ENCODE measurements around the gene C19orf38.
"Not testable (repeated sequence)": the region's sequence is repeated elsewhere in the genome, so short reads cannot be mapped to it uniquely, and the experiment has no call there.

C19orf38 gene

GRCh38 chr19:10852098-10852800, 4.0 kb downstream of the C19orf38 start:
- DNase-seq, result peak; percentile 20

DNA sequence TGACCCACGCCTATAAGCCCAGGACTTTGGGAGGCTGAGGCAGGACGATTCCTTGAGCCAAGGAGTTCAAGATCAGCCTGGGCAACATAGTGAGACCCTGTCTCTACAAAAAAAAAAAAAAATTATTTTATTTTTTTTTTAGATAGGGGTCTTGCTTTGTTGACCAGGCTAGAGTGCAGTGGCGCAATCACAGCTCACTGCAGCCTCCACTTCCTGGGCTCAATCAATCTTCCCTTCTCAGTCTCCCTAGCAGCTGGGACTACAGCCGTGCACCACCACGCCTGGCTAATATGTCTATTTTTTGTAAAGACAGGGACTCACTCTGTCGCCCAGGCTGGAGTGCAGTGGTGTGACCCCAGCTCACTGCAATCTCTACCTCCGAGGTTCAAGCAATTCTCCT, 4.7 kb downstream of the C19orf38 start:
- no peak for DNase-seq

DNA sequence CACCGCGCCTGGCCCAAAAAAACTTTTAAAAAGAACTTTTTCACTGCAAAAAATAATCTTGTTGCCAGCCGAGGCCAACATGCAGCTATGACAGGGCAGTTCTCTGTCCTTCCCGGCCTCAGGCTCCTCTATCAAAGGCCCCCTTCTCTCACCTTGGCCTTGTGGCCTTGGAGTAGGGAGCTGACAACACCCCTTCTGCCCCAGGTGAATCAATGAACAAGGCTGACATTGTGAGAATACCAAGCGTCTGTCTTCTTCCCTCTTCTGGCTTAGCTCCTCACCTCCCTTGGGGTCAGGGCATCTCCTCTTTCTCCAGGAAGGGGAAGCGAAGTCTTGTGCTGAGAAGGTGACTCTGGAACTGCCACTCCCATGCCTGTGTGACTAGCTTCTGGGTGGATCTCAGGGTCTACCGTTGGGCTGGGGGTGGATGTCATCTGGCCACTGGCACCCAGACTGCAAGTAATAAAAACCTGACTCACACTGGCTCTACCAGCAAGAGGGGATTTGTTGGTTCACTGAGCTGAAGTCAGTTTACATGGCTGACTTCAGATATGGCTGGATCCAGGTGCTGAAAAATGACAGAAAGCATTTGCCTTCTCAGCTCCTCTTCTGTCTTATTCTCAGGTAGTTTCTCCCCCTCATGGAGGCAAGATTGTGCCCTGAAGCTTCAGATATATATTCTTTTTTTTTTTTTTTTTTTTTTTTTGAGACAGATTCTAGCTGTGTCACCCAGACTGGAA, 6.3 kb downstream of the C19orf38 start:
- DNase-seq, result no peak

DNA sequence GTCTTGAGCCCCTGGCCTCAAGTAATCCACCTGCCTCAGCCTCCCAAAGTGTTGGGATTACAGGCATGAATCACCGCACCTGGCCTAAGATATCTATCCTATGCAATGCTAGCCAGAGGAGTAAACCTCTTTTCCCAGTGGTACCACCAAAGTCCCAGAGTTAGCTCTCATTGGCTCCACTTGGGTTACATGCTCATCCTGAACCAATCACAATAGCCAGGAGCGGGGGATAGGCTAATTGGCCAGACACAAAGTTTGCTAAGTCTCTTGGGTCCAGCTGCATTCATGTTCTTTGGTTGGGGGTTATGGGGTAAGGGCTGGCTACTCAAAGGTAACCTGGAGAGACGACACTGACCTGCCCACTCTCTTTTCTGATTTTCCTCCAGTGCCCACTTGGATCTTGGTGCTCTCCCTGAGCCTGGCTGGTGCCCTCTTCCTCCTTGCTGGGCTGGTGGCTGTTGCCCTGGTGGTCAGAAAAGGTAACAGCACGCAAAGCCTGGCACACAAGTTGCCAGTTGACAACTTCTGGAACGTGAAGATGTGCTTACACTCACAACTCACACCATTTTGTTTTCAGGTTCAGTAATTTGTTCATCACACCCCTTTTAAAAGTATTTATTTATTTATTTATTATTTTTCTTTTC, 7.8 kb downstream of the C19orf38 start:
- DNase-seq, result no peak

- not testable (repeated sequence) for DNase-seq
Observed at GRCh38 chr19:10856899-10857298, 8.7 kb downstream of the C19orf38 start.

- DNase-seq, result no peak
Observed at GRCh38 chr19:10858204-10858828, 10.1 kb downstream of the C19orf38 start.

- DNase-seq, result no peak
Observed at GRCh38 chr19:10861103-10861651, 13.0 kb downstream of the C19orf38 start.

- no peak for DNase-seq
Observed at GRCh38 chr19:10862561-10863106, 14.4 kb downstream of the C19orf38 start.

DNA sequence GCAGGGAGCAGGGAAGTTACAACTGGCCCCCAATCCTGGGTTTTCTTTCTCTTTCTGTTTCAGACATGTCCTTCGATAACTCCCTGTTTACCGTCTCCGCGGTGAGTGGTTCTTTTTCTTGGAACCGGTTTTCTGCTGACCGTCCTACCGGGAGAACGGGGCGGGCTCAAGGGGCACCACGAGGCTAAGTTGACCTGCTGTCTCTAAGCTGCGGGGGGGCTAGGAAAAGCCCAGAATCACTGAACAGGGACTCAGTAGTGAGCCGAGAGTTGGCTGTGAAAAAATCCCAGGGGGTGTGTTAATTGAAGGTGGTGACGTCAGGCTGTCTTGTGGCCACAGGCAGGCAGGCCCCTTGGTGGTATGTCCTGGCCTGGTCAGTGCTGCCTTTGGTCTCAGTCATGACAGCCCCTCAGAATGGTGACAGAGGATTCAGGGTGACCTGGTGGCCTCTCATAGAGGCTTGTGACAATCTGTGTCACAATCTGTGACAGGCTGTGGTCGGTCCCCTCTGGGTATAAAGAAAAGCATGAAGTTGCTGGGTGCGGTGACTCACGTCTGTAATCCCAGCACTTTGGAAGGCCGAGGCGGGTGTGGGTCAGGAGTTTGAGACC, 15.0 kb downstream of the C19orf38 start:
- DNase-seq, result peak; percentile 12

- DNase-seq, result peak; percentile 63
Observed at GRCh38 chr19:10864538-10864899, 16.3 kb downstream of the C19orf38 start.

DNA sequence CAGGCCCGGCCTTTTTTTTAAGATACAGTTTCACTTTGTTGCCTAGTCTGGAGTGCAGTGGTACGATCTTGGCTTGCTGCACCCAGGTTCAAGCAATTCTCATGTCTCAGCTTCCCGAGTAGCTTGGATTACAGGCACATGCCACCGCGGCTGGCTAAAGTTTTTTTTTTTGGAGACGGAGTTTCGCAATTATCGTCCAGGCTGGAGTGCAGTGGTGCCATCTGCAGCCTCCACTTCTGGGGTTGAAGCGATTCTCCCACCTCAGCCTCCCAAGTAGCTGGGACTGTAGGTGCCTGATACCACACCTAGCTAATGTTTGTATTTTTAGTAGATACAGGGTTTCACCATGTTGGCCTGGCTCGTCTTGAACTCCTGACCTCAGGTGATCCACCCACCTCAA, 18.3 kb downstream of the C19orf38 start:
- DNase-seq, result no peak

DNA sequence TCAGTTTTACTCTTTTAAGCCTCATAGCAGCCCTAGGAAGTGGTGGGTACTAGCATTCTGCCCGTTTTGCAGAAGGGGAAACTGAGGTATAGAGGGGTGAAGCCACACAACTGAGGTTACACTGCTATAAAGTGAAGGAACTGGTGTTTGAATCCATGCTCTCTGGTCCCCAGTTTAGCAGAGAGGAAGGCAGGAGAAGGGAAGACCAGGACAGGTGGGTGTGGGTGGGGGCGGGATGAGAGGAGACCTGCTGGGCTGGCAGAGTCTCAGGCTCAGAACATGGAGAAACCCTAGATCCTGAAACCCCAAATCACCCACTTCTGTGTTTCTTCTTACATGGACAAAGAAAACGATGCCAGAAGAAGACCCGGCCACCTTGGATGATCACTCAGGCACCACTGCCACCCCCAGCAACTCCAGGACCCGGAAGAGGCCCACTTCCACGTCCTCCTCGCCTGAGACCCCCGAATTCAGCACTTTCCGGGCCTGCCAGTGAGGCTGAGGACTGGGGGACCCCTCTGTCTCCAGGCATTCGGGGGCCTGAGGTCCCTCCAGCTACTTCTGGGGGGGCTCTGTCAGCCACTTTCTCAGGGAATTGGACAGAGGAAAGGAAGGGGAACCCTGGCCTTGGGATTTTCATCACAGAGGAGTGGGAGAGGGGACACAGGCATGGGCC, 20.8 kb downstream of the C19orf38 start:
- DNase-seq, result no peak

GRCh38 chr19:10869872-10870311, 21.7 kb downstream of the C19orf38 start:
- not testable (repeated sequence) for DNase-seq

DNA sequence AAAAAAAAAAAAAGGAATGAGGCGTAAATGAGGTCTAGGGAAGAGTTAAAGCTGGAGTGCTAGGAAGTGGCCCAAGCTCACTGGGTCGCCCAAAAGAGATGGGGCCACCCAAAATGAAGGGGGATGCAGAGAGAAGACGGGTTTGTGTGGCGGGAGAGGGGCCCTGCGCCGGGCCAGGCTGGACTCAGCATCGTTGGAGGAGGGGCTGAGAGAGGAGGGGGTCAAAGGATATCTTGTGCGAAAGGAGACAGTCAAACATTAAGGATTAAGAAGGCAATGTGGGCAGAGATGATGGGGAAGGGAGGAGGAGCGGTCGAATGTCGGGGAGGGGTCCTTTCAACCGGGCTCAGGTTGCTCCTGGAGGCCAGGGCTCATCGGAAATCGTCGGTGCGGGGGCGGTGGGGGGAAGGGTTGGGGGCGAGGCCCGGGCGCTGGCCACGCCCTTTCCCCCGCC, 22.3 kb downstream of the C19orf38 start:
- no peak for DNase-seq

DNA sequence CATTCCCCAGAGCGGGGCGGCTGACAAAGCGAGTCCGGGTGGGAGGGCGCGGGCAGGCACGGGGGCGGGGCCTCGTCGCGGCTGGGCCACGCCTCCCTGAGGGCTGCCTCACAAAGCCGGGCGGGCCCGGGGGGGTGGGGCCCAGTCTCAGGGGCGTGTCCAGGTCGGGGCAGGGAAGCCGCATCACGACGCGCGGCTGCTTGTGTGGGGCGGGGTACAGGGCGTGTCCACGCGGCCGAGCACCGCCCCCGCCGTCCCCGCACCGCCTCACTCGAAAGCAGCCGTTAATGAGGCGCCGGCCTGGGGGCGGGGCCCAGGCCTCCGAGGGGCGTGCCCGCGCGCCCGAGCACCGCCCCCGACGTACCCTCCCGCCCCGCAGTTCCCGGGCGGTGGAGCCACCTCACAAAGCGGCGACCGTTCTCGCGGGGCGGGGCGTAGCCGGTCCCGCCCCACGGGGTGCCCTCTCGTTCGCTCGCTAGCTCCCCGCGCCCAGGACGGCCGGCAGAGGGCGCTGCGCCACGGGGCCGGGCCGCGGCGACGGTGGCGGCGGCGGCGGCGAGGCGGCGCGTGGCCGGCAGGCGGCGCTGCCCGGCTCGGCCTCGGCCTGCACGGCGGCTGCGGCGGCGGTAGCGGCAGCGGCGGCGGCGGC, 22.9 kb downstream of the C19orf38 start, which contains the start of gene CARM1:
Gene CARM1, plus strand, starts transcription at position 599 of the 649 bp plus-strand sequence. CDS start 150 bp downstream, outside the sequence.
- DNase-seq, result peak; percentile 100

DNA sequence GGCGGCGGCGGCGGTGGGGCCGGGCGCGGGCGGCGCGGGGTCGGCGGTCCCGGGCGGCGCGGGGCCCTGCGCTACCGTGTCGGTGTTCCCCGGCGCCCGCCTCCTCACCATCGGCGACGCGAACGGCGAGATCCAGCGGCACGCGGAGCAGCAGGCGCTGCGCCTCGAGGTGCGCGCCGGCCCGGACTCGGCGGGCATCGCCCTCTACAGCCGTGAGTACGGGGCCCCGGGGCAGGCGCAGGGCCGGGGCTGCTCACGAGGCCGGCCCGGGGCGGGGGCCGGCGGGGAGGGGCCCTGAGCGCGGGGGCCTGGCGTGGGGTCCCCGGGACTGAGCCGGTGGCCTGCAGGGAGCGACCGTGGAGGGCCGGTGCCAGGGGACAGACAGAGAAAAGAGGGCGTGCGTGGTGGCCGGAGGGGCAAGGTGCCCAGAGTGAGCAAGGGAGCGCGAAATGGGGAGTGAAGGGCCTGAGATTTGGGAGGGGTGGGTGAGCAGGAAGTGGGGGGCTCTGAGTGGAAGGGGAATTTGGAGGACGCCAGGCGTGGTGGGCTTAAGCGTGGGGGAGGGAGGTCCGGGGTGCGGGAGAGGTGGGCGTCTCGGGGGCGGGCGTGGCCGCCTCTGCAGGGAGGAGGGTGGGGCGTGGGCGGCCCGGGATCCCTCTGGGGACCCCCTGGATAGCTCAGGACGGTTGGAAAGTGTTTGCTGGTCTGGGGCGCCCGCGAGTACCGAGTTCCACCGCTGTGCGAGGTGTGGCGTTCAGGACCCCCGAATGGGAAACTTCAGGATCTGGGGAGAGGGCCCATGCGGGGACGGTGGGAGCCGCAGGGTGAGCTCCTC, 23.7 kb downstream of the C19orf38 start:
- DNase-seq, result no peak

- DNase-seq, result no peak
Observed at GRCh38 chr19:10872546-10873107, 24.4 kb downstream of the C19orf38 start.

DNA sequence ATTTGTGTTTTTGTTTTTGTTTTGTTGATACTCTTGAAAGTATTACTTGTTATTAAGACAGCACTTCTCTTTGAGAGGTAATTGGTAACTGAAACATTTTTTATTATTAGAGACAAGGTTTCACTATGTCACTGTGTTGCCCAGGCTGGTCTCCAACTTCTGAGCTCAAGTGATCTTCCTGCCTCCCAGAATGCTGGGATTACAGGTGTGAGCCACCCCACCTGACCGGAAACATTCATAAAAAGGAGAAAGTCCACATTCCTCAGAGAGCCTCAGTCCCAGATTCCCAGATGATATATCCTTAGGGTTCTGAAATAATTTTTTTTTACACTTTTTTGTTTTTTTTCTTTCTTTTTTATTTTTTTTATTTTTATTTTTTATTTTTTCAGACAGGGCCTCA, 25.8 kb downstream of the C19orf38 start:
- no peak for DNase-seq

DNA sequence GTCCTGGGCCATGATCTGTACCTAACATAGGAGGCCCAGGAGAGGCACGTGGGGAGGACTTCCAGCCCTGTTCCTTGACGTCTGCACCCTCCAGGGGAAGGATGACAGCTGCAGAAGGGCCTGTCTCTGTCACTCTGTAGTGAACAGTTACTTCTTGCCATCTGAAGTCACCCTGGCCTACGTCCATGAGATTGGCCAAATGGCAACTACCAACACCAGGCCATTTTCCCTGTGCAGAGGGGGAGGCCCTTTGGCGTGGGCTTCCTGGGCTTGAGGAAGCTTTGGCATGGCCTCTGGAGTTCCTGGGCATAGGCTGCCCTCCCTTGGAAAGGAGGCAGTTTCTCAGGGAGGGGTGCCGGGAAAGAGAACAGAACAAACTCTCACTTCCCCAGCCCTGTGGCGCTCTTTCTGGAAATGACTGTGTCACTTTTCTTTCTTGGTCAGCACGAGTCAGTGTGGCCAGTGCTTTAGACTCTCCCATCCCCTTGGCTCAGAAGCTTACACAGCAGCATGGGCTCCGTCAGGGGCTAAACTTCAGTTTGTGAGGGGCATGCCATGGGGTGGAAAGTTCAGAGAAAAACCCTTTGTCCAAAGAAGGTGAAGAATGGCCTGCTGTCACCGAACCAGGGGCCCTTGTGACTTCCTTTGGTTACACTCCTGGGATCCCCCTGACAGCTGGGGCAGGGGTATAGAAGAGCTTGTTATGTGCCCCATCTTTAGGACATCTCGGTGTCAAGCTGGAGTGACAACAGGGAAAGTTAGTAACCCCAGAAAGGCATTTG, 28.4 kb downstream of the C19orf38 start:
- DNase-seq, result no peak

Measured in kidney glomerular epithelial cell (primary cell).